OCI-LY7 (cell line): ENCODE measurements around the gene MED10.

Source experiments
- EZH2phosphoT487 ChIP-seq: fragments of 200-600 bp; sonication (generic); IDR thresholded peaks from 2 replicates; pipeline ENCODE4 v1.6.1; 2018; ENCODE audit warnings: low read depth, borderline replicate concordance, mild to moderate bottlenecking, mixed run types, antibody characterized with exemption, low read length, moderate library complexity, mixed read lengths
- TF ChIP-seq, protein P1 (sequence below): fragments of 200-600 bp; sonication (generic); conservative IDR thresholded peaks from 2 replicates; pipeline ENCODE4 v1.5.1; 2014; ENCODE audit warnings: mild to moderate bottlenecking, antibody characterized with exemption, low read length, moderate library complexity, mixed read lengths

DNA sequence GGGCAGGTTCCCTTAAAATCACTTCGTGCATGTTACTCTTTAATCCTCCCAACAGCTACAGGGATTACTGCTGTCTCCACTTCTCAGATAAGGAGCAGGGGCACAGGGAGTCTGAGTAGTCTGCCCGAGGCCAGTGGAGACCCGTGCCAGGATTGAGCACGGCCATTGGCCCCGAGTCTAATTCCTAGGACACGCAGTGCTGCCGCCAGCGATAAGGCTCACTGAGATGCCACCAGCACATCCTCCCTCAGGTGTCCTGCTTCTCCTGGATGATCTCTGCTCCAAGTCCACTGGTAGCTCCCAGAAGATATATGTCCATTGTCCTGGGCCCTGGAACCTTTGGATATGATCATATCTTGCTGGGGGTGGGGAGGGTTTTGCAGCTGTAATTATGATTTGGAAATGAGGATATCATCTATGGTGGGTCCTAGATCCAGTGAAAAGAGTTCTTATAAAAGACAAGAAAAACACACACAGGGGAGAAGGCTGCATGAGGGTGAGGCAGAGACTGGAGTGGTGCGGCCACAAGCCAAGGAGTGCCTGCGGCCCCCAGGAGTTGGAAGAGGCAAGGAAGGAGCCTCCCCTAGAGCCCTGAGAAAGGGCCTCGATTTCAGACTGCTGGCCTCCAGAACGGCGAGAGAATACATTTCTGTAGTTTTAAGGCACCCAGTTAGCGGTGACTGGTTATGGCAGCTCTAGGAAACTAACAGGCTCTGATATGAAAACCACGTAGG, 19.4 kb upstream of the MED10 start:
- TF ChIP-seq, protein P1, sequence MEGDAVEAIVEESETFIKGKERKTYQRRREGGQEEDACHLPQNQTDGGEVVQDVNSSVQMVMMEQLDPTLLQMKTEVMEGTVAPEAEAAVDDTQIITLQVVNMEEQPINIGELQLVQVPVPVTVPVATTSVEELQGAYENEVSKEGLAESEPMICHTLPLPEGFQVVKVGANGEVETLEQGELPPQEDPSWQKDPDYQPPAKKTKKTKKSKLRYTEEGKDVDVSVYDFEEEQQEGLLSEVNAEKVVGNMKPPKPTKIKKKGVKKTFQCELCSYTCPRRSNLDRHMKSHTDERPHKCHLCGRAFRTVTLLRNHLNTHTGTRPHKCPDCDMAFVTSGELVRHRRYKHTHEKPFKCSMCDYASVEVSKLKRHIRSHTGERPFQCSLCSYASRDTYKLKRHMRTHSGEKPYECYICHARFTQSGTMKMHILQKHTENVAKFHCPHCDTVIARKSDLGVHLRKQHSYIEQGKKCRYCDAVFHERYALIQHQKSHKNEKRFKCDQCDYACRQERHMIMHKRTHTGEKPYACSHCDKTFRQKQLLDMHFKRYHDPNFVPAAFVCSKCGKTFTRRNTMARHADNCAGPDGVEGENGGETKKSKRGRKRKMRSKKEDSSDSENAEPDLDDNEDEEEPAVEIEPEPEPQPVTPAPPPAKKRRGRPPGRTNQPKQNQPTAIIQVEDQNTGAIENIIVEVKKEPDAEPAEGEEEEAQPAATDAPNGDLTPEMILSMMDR = no peak
- TF ChIP-seq EZH2phosphoT487 = no peak
